Effector CD8-positive, alpha-beta T cell (primary cell): ENCODE results near the gene USP48.
A peak's percentile ranks its signal among the peaks of the same experiment; 100 is the strongest.
"Not testable (repeated sequence)": the region's sequence is repeated elsewhere in the genome, so short reads cannot be mapped to it uniquely, and the experiment has no call there.

Source experiments
- DNase-seq: peaks from one replicate; lab custom pipeline; 2025; lab: John Stamatoyannopoulos, UW

USP48 gene

DNA sequence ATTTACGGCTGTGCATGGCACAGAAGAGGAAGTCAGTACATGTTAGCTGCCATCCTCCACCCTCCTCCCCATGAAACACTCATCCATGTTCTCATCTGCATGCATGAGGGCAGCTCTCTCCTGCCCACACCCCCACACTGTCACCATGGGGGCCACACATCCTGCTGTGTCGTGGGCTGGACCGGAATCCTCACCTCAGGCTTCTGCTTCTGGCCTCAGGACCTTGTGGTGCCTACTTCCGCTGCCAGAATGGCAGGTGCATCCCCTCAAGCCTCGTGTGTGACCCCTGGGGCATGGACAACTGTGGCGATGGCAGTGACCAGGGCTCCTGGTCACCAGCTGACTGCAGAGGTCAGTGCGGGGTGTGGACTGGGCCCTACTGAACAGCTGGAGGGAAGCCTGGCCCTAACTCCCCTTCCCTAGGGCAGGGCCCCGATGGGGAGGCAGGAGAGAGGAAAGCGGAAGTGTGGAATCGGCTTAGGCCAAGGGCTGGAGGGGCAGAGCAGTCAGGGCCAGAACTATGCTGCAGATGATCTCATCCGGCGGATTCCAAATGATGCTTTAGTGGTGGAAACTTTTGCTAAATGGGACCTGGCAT lies 32.9 kb upstream of the USP48 start:
- no peak for DNase-seq

DNA sequence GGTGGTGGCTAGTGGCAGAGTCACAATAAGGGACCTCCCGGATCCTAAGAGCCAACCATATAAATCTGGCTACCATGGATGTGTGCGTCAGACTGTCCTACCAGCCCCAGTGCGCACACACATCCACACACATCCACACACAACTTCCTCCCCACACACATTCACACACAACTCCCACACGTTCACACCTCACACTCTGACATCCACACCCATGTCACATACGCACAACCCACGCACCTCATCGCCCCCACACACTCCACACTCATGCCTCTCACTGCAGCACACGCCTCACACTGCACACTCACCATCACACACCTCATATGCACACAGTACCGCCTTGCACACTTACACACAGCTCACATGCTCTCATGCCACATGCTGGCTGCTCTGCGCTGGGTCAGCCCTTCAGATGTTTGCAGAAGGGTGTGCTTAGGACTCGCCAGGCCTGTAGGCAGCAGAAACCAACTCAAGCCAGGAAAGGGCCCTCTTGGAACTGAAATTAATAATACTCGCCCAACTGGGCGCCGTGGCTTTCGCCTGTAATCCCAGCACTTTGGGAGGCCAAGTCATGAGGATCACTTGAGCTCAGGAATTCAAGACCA lies 32.1 kb upstream of the USP48 start:
- DNase-seq, result no peak

DNA sequence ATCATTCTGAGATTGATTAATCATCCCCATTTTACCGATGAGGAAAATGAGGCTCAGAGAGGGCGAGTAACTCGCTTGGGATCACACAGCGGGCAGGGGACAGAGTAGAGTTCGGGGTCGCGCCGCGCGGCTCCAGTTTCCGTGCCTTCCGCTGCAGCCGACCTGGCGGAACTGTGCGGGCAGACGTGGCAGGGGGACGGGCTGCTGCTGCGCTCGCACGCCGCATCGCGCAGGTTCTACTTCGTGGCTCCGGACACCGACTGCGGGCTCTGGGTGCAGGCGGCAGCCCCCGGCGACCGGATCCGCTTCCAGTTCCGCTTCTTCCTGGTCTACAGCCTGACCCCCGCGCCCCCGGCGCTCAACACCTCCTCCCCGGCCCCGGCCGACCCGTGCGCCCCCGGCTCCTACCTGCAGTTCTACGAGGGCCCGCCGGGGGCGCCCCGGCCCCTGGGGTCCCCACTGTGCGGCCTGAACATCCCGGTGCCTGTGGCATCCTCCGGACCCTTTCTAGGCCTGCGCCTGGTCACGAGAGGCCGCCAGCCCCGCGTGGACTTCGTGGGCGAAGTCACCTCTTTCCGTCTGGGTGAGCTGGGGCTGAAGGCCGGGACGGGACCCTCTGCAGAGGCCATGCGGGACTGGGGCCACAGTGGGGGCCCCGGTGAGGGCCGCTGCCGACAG lies 31.4 kb upstream of the USP48 start:
- no peak for DNase-seq

DNA sequence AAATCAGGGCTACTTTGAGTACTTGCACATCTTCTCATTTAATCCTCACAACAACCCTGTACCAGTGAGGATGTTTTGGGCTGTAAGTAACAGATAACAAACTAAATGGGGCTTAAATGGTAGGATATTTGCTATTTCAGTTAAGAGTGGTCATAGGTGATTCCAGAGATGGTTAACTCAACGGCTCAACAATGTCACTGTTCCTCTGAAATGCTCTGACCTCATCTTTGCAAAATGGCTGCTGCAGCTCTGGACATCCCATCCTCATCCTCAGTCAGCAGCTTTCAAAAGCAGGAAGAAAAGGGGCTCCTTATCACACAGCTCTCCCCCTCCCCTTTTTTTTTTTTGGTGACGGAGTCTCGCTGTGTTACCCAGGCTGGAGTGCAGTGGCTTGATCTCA lies 30.6 kb upstream of the USP48 start:
- DNase-seq, result no peak

DNA sequence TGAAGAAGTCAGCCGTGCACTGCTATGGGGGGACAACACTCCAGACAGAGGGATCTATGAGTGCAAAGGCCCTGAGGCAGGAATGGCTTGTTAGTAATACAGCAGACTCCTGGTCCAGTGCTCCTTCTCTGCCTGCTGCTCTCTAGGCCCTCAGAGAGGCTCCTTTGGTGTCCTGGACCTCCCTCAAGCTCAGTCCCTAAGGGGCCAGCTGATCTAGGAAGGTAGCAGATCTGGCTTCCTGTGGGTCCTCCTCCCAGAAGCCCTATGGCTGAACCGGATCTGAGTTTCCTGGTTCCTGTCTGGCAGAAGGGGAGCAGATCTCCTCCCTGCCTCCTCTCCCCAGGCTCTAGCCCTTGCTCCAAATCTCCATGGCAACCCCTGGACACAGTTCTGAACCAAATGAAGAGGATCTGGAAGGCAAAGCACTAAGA lies 28.9 kb upstream of the USP48 start, which contains the start of gene LDLRAD2:
LDLRAD2 (plus strand) TSS at position 391 of the 431 bp plus-strand sequence. CDS start 187 bp downstream, outside the sequence.
- DNase-seq, result no peak

DNA sequence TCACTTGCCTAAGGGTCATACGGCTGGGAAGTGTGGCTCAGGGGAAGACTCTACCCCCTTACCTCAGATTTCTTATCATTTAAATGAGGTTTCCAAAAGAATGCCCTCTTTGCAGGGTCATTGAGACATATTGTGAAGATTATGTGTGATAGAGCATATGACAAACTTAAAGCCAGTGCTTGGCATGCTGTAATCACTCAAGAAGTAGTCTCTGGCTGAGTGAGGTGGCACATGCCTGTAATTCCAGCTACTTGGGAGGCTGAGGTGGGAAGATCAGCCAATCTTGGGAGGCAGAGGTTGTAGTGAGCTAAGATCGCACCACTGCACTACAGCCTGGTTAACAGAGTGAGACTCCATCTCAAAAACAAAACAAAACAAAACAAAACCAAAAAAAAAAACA lies 21.6 kb upstream of the USP48 start:
- DNase-seq, result no peak

DNA sequence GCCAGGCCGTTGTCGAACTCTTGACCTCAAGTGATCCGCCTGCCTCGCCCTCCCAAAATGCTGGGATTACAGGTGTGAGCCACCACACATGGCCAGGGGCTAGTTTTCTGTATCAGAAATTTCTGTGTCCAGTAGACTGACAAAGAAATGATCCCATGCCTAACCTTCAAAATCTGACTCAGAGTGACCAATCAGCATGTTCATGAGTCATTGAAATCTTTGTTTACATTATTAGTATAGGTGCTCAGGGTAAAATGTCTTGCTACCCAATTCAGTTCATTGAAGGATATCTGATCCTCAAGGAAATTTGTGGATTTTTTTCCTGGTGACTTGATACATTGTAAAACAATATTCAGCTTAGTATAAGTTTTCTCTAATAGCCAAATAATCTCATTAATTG lies 18.2 kb upstream of the USP48 start:
- DNase-seq, result no peak

DNA sequence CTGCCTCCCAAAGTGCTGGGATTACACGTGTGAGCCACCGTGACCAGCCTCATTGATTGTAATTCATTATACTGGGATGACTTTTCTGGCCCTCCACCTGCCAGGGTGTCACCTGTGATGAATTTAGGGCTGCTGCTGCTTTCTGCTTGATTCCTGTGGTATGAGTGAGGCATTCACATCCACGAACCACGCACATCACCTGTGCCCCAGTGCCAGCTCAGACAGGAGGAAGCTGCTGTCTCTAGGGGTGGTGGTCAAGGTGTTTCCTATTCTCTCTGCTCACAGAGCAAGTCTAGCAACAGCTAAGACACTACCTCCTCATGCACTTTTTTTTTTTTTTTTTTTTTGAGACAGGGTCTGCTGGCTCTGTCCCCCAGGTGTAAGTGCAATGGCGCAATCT lies 16.8 kb upstream of the USP48 start:
- DNase-seq, result no peak

DNA sequence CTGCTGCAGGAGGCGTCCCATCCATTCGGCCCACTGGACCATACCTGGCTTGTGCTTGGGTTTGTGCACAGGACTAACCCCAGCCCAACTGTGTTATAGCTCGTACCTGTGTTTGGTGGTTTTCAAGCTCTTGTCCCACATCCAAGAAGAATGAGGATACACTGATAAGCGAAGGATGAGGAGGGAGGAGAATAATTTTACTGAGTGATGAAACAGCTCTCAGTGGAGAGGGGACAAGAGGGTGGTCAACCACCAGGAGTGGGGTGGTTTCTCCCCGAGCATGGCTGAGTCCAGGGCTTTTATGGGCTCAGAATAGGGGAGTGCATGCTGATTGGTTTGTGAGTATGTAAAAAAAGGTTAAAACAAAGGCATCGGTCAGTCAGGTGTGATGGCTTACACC lies 12.1 kb upstream of the USP48 start:
- DNase-seq, result no peak

DNA sequence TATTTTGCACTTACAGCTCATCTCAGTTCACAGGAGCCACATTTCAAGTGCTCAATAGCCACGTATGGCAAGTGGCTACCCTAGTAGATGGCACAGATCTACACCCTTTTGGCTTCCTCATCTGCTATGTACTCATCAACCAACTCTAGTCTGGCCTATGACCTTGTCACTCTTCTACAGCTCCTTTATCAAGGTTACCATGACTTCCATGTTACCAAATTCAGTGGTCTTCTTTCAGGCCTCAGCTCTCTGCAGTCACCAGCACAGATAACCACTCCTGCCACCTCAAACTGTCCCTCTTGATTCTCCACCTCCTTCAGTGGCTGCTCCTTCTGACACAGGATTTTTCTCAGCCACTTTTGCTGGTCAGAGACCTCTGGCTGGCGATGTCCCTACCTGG lies 11.7 kb upstream of the USP48 start:
- DNase-seq, result no peak

DNA sequence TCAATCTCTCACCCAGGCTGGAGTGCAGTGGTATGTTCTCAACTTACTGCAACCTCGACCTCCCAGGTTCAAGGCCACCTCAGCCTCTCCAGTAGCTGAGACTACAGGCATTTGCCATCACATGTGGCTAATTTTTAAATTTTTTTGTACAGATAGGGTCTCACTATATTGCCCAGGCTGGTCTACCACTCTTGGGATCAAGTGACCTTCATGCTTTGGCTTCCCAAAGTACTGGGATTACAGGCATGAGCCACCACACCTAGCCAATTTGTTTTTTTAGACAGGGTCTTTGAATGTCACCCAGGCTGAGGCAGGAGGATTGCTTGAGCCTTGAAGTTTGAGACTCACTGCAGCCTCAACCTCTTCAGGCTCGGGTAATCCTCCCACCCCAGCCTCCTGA lies 10.2 kb upstream of the USP48 start:
- DNase-seq, result no peak

DNA sequence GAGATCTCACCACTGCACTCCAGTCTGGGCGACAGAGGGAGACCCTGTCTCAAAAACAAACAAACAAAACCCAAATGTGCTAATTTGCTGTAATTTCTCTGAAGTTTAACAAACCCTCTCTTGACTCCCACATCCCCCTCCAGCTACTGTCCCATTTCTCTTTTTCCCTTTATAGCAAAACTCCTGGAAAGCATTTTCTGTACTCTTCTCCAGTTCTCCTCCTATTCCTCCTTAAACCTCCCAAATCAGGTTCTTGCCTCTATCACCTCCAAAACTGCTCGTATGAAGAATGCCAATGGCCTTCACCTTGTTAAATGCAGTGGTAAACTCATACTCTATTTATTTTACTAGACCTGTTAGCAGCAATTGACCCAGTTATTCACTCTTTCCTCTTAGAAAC lies 3.7 kb upstream of the USP48 start:
- DNase-seq, result no peak

DNA sequence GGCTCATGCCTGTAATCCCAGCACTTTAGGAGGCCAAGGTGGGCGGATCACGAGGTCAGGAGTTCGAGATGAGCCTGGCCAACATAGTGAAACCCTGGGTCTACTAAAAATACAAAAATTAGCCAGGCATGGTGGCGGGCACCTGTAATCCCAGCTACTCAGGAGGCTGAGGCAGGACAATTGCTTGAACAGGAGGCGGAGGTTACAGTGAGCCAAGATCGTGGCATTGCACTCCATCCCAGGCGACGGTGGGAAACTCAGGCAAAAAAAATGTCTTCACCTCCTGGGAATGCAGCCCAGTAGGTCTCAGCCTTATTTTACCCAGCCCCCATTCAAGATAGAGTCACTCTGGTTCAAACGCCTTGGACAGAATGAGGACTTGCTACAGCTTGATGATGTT lies 2.8 kb upstream of the USP48 start:
- DNase-seq, result not testable (repeated sequence)

DNA sequence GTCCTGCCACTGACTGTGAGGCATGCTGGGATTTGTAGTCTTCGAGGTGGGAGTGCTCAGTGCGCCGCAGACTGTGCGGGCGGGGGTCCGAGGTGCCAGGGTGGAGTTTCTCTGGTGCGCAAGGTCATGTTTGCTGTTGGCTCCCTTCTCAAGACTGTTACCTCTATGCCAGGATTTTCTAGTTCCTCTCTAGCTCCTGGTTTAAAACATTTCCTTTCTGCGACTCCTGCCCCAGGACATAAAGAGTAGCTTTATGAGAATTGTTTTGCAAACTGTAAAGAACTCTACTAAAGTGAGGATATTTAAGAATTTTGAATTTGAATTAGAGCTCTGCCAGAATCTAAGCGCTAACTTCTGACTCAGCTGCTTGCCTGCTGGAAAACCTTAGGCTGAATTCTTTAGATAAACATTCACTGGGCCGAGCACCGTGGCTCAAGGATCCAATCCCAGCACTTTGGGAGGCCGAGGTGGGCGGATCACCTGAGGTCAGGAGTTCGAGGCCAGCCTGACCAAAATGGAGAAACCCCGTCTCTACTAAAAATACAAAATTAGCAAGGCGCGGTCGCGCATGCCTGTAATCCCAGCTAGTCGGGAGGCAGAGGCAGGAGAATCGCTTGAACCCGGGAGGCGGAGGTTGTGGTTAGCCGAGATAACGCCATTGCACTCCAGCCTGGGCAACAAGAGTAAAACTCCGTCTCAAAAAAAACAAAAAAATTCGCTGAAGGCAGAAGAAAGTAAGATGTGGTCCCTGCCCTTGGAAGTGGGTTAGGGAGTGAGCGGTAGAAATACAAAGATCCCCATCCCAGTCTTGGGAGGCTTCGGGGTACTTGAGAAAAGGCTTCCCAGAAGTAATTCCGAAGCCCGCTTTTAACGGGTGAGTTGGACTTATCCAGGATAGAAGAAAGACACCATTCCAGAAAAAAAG lies 992 bp upstream of the USP48 start:
- no peak for DNase-seq

DNA sequence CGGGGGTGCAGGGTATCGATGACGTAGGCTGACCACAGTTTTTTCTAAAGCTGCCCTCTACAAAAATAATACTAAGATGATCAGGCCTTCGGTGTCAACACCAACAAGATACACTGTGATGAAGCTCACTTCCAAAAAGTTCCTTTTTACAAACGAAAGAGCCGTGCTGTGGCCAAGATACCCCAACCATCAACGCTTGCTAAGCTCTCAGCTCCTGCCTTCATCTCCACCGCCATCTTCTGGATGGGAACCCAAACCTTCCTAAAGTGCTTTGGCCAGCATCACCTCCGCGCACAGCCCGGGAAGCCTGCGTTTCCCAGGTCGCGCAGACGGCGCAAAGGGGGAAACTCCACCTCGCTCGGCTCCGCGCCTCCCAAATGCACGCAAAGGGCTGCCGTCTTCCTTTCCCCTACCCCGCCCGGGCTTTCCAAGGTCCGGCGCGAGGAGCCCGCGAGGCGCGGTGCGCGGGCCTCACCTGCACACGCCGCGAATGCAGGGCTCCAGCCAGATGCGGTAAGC lies 541 bp downstream of the USP48 start:
- DNase-seq, result peak; percentile 52

DNA sequence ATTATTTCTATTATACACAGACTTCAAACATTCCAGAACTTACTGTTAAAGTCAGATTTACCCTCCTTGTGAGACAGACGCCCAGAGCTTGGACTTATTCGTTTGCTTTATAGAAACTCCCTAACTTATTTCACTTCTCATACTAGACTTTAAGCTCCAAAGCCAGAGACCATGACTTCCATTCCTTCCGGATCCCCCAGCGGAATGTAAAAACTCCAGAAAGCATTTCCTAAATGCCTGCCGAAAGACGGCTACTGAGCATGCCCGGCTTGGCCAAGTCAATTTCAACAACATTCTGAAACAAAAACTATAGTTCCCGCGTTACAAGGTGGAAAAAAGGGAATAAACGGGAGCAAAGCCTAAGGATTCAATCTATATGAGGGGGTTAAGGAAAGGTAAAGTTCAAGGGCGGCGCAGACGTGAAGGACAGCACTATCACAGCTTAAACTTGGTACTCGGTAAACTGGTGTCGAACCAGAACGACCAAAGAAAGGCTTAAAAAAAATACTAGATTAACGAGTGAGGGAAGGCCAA lies 1.1 kb downstream of the USP48 start:
- no peak for DNase-seq

DNA sequence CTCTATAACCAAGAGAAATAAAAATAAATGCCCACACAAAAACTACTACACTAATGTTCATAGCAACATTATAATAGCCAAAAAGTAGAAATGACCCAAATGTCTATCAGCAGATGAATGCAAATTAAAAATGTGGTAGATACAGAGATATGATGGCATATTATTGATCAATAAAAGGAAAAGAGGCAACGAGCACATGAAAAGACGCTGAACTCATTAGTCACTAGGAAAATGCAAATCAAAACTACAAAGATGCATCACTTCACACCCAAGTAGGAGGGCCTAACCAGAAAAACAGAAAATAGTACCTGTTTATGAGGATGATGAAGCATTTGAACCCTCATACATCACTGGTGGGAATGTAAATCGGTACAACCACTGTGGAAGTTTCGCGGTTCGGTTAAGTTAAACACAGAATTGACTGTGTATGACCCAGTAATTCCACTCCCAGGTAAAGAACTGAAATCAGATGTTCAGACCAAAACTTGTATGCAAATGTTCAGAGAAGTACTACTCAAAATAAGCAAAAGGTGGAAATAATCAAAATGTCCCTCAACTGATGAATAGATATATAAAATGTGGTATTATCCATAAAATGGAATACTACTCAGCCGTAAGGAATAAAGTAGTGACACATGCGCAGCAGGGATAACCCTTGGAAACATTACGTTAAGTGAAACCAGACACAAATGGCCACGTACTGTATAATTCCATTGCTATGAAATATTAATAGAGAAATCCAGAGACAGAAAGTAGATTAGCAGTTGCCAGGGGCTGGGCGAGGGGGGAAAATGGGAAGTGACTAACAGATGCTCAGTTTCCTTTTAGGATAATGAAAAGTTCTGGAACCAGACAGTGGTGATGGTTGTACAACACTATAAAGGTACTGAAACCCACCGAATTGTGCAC lies 3.1 kb downstream of the USP48 start:
- no peak for DNase-seq

DNA sequence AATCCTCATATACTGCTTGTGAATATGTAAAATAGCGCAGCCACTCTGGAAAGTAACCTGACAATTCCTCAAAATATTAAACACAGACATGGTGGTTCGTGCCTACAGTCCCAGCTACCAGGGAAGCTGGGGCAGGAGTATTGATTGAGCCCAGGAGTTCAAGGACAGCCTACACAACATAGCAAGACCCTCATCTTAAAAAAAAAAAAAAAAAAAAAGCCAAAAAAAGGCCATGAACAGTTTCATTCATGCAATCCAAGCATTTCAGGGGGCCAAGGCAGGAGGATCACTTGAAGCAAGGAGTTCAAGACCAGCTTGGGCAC lies 4.6 kb downstream of the USP48 start:
- no peak for DNase-seq

DNA sequence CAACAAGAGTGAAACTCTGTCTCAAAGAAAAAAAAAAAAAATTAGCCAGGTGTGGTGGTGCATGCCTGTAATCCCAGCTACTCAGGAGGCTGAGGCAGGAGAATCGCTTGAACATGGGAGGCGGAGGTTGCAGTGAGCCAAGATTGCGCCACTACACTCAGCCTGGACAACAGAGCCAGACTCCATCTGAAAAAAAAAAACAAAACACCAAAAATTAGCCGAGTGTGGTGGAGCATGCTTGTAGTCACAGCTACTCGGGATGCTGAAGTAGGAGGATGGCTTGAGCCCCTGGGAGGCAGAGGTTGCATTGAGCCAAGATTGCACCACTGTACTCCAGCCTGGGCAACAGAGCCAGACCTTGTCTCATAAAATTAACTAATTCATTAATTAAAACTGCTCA lies 6.0 kb downstream of the USP48 start:
- not testable (repeated sequence) for DNase-seq

DNA sequence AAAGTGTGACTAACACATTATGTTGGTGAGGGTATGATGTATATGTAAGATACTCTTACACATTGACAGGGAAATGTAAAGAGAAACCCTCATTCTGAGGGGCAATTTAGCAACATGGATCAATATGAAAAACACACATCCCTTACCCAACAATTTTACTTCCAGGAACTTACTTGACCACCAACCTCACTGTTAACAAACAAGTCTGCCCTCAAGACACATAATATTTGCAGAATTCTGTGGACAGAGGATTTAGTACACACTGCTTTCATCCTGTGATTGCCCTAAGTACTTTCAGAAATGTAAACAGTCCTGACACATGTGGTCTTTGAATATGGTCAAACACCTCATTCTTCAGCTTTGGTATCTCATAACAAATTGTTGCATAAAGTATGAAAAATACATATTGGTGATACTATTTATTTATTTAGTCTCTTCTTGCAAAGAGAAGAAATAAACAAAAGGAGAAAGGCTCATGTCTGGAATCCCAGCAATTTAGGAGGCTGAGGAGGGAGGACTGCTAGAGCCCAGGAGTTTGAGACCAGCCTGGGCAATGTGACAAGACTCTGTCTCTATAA lies 6.9 kb downstream of the USP48 start:
- DNase-seq, result no peak

DNA sequence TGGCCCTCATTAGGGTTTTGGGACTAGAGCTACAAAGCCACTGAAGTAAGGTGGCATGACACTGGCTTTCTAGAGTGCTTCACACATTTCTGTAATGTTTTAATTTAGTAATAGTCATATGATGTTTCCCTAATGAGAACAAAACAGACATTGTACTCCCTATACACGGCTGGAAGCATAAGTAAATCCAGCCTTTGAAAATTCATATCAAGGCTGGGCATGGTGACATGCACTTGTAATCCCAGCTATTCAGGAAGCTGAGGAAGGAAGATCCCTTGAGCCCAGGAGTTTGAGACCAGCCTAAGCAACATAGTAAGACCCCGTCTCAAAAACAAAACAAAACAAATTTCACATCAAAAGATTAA lies 7.4 kb downstream of the USP48 start:
- DNase-seq, result no peak
